ENCODE measurements around the gene AJAP1.

AJAP1 gene

DNA sequence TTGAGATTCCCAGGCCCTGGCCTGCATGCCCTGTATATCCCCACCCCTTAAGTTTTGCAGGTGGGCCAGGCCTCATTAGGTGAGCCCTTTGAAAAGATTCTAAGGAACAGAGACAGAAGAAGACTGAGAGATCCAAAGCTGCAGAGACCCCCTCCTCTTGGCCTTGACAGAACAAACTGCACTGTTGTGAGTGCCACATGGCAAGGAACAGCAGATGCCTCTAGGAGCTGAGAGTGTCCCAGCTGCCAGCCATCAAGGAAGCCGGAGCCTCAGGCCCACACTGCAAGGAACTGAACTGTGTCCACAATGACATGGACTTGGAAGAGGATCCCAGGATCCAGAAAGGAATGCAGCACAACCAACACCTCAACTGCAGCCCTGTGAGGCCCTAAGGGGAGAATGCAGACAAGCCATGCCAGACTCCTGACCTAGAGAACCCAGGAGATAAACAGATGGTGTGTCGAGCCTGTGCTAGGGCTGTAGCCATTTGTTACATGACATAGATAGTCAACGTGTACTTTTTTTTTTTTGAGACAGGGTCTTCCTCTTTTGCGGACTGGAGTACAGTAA, 182.7 kb downstream of the AJAP1 start:
- DNase-seq (ENCODE audit: low read depth) = no peak

DNA sequence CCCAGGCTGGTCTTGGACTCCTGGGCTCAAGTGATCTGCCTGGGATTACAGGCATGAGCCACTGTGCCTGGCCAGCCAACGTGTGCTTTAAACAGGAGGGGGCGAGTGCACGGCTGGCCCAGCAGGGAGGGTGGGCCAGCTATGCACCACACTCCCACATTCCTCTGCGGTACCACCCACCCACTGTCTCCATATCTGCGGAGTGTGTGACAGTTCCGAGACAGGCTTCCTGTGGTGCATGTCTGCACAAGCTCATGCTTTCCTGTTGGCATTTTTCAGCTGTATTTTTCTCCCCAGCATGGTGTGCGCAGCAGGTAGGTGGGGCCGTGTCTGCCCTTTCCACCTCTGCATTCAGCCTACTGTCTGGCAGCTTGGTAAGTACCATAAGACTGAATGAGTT, 183.3 kb downstream of the AJAP1 start:
- DNase-seq (ENCODE audit: low read depth) = no peak

DNA sequence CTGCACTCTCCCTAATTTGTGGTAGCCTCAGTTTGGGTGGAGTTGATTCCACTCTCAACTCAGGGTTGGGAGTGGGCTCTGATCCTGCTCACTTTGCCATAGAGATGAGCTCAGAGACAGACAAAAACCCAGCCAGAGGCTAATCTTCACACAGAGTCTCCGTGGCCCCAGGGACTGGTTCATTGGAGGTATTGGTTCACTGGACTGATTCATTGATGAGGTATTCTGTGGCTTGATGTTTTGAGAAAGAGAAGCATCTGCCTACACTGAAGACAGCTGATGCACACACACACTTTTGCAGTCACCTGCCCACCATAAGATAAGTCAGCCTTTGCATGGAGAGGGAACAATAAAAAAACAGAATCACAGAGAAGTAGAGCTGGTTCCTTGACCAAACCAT, 183.8 kb downstream of the AJAP1 start:
- DNase-seq (ENCODE audit: low read depth) = no peak

All from stimulated activated CD8-positive, alpha-beta memory T cell treated with anti-CD3 and anti-CD28 coated beads, Interleukin-7, amount 100 ng/mL, for 24 hours (primary cell).